OCI-LY1 (cell line): ENCODE measurements around the gene SUMO1.
"Not testable (repeated sequence)": the region's sequence is repeated elsewhere in the genome, so short reads cannot be mapped to it uniquely, and the experiment has no call there.

Experiments
- H2AFZ ChIP-seq: fragments of 200-600 bp; sonication (generic), shearing (Covaris generic); 2 replicates; pipeline ENCODE4 v1.6.0; 2014; ENCODE audit warnings: antibody characterized with exemption, mild to moderate bottlenecking, low read length
- H3F3A ChIP-seq: fragments of 200-600 bp; sonication (generic), shearing (Covaris generic); 2 replicates; pipeline ENCODE4 v1.6.0; 2014; ENCODE audit warnings: mild to moderate bottlenecking, antibody characterized with exemption, low read length, moderate library complexity; ENCODE audit not compliant: insufficient read depth
- H3K27ac ChIP-seq: fragments of 200-600 bp; sonication (generic); 2 replicates; pipeline ENCODE4 v1.5.1; 2014; ENCODE audit warnings: low read length, mixed run types, mild to moderate bottlenecking, low read depth; ENCODE audit not compliant: poor library complexity, severe bottlenecking
- H3K27me3 ChIP-seq: fragments of 200-600 bp; sonication (generic); 2 replicates; pipeline ENCODE4 v1.6.0; 2014; ENCODE audit warnings: antibody characterized with exemption, mild to moderate bottlenecking, low read length, moderate library complexity; ENCODE audit not compliant: insufficient read depth
- H3K36me3 ChIP-seq: fragments of 200-600 bp; sonication (generic); 2 replicates; pipeline ENCODE4 v1.6.1; 2014; ENCODE audit warnings: mild to moderate bottlenecking, antibody characterized with exemption, low read length, moderate library complexity, mixed read lengths; ENCODE audit not compliant: insufficient read depth
- H3K4me1 ChIP-seq: fragments of 200-600 bp; sonication (generic); 2 replicates; pipeline ENCODE4 v1.5.1; 2014; ENCODE audit warnings: mild to moderate bottlenecking, low read length, moderate library complexity; ENCODE audit not compliant: insufficient read depth, severe bottlenecking
- H3K4me2 ChIP-seq: fragments of 200-600 bp; sonication (generic), shearing (Covaris generic); 2 replicates; pipeline ENCODE4 v1.6.1; 2014; ENCODE audit warnings: low read length
- H3K4me3 ChIP-seq: fragments of 200-600 bp; sonication (generic); 2 replicates; pipeline ENCODE4 v1.5.1; 2014; ENCODE audit warnings: low read length, low read depth, mild to moderate bottlenecking, mixed read lengths; ENCODE audit not compliant: poor library complexity, severe bottlenecking
- H3K79me2 ChIP-seq: fragments of 200-600 bp; shearing (Covaris generic); 2 replicates; pipeline ENCODE4 v1.6.1; 2016; ENCODE audit warnings: mixed run types, low read length, mixed read lengths; ENCODE audit not compliant: insufficient read depth
- H3K9ac ChIP-seq: fragments of 200-600 bp; sonication (generic), shearing (Covaris generic); 2 replicates; pipeline ENCODE4 v1.6.1; 2014; ENCODE audit warnings: mild to moderate bottlenecking, low read length, mixed read lengths
- H3K9me2 ChIP-seq: fragments of 200-600 bp; sonication (generic), shearing (Covaris generic); 2 replicates; pipeline ENCODE4 v1.6.1; 2014; ENCODE audit warnings: low read depth, mild to moderate bottlenecking, low read length, mixed read lengths
- H3K9me3 ChIP-seq: fragments of 200-600 bp; shearing (Covaris generic); 2 replicates; pipeline ENCODE4 v1.6.1; 2014; ENCODE audit warnings: low read length, mixed read lengths
- H4K20me1 ChIP-seq: fragments of 200-600 bp; sonication (generic), shearing (Covaris generic); 2 replicates; pipeline ENCODE4 v1.6.0; 2016; ENCODE audit warnings: mild to moderate bottlenecking, low read length; ENCODE audit not compliant: insufficient read depth
- CTCF ChIP-seq: fragments of 200-600 bp; sonication (generic), shearing (Covaris generic); IDR thresholded peaks from 2 replicates; pipeline ENCODE4 v1.5.1; 2017; ENCODE audit warnings: mild to moderate bottlenecking, antibody characterized with exemption, low read length, moderate library complexity, mixed read lengths
- EZH2 ChIP-seq: fragments of 200-600 bp; sonication (generic), shearing (Covaris generic); IDR thresholded peaks from 2 replicates; pipeline ENCODE4 v1.8.0; 2017; ENCODE audit warnings: borderline replicate concordance, mixed run types, mild to moderate bottlenecking, antibody characterized with exemption, low read length, moderate library complexity, mixed read lengths

The SUMO1 gene

GRCh38 chr2:202278036-202278760 is 39.8 kb upstream of the SUMO1 start:
- H3K36me3 ChIP-seq, result peaks cover 95% of the 10 kb centered on the region
- no peaks in the 10 kb centered on the region for H3K4me1 ChIP-seq
- H3K9me3 ChIP-seq, result no peaks in the 10 kb centered on the region
- H3K27me3 ChIP-seq, result no peaks in the 10 kb centered on the region
- no peak overlapping the region for H3K27ac ChIP-seq
- peaks cover 4% of the 10 kb centered on the region for H4K20me1 ChIP-seq
- no peak overlapping the region for H3K9ac ChIP-seq
- H3K4me3 ChIP-seq, result no peak overlapping the region
- no peaks in the 10 kb centered on the region for H3K9me2 ChIP-seq
- H3K4me2 ChIP-seq, result no peak overlapping the region
- no peak for TF ChIP-seq CTCF
- TF ChIP-seq EZH2, result no peak
- H3K79me2 ChIP-seq, result peaks cover 50% of the 10 kb centered on the region
- H2AFZ ChIP-seq, result no peak overlapping the region
- no peaks in the 10 kb centered on the region for H3F3A ChIP-seq

- Histone ChIP-seq H3K4me1 (peaks cover 15% of the 10 kb centered on the region), H3K36me3 (peaks cover 83% of the 10 kb centered on the region), H3K79me2 (peaks cover 70% of the 10 kb centered on the region), H4K20me1 (peaks cover 13% of the 10 kb centered on the region)
- H3K9me3 ChIP-seq, H3K4me3 ChIP-seq, H3K9me2 ChIP-seq, H3K4me2 ChIP-seq, H3K27me3 ChIP-seq, H2AFZ ChIP-seq, H3K27ac ChIP-seq, H3K9ac ChIP-seq, H3F3A ChIP-seq: not testable (repeated sequence)
Measured at GRCh38 chr2:202276078-202276720, 37.8 kb upstream of the SUMO1 start.

- no peaks in the 10 kb centered on the region for H3K9me2 ChIP-seq
- TF ChIP-seq CTCF, result no peak
- no peak for TF ChIP-seq EZH2
- peaks cover 98% of the 10 kb centered on the region for H3K79me2 ChIP-seq
- H3K9me3 ChIP-seq, result no peaks in the 10 kb centered on the region
- H3K4me2 ChIP-seq, result peak overlapping the region; percentile 100
- no peak overlapping the region for H2AFZ ChIP-seq
- peaks cover 52% of the 10 kb centered on the region for H3K4me1 ChIP-seq
- peaks cover 63% of the 10 kb centered on the region for H3K36me3 ChIP-seq
- H3K27ac ChIP-seq, result peak overlapping the region; percentile 6
- H3K4me3 ChIP-seq, result peak overlapping the region; percentile 31
- no peaks in the 10 kb centered on the region for H3F3A ChIP-seq
- H3K27me3 ChIP-seq, result no peaks in the 10 kb centered on the region
- H3K9ac ChIP-seq, result peak overlapping the region; percentile 8; the same call in 1 of the 2 replicates
- peaks cover 22% of the 10 kb centered on the region for H4K20me1 ChIP-seq
Measured at GRCh38 chr2:202270487-202270886, 32.1 kb upstream of the SUMO1 start.
